Superior temporal gyrus (tissue), 1 donor: ENCODE measurements around the gene RAPGEF4.

Experiments used
- DNase-seq: peaks from one replicate; pipeline ENCODE4 v3.0.0-alpha.2; 2016; ENCODE audit errors: extremely low spot score

The RAPGEF4 gene

DNA sequence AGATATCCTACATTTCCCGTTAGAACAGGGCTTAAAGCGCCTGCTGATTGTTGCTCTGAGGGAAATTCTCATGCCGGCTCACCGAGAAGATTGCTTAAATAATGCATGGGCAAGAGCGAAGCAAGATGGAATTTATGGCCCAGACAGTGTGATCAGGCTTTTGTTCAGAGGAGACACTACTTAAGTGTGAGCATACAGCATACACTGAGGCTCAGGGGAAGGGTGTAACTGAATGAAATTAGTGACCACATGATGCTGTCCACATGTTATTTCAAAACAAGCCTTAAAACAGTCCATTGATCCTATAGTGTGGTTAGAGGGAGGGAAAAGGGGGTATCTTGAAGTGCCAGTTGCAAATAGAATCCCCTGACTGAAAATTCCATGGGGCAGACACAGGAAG, 125.5 kb downstream of the RAPGEF4 start:
- DNase-seq: no peak

GRCh38 chr2:172861656-172862476, 126.2 kb downstream of the RAPGEF4 start:
- DNase-seq: no peak

DNA sequence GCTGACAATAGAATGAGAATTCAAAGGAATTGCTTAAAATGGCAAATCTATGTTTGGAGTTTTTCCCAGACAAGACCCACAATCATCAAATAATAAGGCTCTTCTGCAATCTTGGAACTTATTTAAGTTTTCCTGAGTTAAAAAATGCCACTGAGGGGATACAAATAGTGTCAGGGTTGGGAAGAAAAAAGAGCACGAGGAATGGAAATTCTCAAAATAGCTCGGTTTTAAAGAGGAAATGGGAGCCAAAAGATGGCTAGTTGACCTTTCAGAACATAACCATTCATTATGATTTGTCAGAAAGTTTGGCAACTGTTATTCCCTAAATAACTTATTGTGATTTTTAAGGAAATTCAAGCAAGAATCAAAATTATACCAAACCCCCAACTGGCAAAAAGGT, 127.7 kb downstream of the RAPGEF4 start:
- DNase-seq: no peak

DNA sequence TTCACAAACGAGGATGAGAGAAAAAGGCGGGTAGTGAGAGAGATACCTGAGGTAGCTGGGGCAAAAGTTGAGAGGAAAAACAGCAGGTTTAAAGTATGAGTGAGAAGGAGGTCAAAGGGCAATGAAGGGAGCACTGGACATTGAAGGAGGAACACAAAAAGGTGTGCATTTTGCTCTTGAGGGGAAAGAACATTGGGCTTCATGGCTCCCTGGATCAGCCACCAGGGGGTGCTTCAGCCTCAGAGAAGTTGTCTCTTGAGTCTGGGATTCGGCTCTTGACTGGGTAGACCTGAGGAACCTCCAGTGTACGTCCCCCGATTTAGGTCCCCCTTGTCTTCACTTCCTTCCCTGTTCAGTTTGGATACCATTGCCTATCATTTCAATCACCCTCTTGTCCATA, 128.5 kb downstream of the RAPGEF4 start:
- DNase-seq: peak; percentile 59

GRCh38 chr2:172865422-172865821, 129.8 kb downstream of the RAPGEF4 start:
- no peak for DNase-seq

DNA sequence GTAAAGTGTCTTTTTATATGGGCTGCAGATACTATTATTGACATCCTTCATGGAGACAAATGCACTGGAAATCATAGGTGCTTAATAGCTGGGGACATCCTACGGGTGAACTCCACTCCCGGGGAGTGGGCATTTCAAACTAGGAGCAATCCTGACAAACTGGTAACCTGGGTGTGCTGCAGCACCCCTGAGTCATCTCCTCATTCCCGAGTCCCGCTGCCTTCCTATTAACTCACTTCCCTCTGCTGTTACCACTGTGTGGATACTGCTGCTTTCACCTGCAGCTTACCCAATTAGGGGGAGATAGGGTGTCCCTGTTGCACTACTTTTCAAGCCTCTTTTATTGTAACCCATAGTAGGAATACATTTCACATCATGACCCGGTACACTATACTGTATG, 134.2 kb downstream of the RAPGEF4 start:
- DNase-seq: no peak

DNA sequence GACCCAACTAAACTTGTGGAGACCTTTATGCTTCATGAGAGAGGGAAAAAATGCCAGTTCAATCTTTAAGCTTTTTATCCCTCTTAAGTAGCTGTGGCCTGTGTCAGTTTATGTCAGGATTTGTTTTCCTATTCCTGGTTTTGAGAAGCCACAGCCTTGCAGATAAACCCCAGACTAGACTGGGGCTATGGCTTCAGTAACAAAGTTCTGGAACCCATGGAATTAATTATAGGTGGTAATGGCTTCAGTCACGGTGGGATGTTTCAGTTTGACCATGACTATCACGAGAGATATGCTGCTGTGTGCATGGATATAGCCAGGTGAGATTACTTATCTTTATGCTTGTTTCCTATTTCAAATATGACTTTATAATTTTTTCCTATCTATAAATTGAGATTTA, 134.8 kb downstream of the RAPGEF4 start:
- no peak for DNase-seq

GRCh38 chr2:172877826-172878225, 142.2 kb downstream of the RAPGEF4 start:
- no peak for DNase-seq

- DNase-seq: no peak
These were observed 142.6 kb downstream of the RAPGEF4 start for GRCh38 chr2:172878260-172878659.

- no peak for DNase-seq
These were observed 148.7 kb downstream of the RAPGEF4 start for GRCh38 chr2:172884336-172884735.

GRCh38 chr2:172885996-172886395, 150.4 kb downstream of the RAPGEF4 start:
- DNase-seq: no peak

DNA sequence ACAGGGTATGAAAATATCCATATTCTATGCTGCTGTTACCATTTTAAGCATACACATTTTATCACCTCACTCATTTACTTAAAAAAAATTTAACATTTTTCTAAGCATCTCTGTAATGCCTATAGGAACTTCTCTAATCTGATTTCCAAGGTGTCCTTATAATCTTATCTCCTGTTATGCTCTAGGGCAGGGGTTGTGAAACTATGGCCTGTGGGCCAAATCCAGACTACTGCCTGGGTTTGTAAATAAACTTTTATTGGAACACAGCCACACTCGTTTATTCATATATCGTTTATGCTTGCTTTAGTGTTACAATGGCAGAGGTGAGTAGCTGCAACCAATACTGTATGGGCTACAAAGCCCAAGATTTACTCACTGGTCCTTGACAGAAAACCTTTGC, 151.6 kb downstream of the RAPGEF4 start:
- DNase-seq: no peak

DNA sequence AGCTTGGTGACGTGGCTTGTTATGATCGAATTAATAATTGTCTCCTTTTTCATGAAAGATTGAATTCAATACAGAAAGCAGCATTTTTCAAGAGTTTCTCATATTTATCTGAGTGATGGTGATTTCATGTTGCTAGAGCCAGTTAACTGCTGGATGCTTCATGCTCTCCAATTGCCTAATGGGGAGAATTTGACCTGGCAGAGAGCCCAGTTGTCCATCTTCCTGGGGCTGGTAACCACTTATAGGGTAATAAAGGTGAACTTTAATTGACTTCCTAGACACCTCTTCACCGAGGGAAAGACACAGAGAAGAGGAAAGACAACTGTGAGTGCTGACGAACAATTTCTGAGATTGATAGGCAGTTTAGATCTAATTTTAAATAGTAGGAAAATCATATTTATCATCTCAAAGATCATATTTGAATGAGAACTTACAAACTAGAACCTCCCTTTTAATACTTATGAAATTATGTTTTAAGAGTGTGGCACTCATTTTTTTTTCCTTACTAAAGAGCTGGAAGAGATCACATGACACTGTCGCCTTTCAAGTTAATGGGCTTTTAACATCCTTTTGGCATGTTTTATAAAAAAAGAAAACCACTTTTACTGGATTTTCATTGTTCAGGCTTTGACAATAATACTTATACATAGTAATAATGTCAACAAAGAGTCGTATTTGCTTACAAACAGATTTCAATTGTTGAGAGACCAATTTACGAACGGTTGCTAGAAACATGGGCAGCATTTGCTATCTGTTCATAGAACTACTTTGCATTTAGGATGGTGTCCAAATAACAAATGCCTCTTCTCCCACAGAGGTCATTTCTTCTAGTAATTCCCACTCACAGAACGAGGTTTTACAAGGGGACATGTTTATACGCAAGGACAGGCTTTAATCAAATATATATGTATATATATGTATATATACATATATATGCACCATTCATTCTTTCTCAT, 153.3 kb downstream of the RAPGEF4 start:
- no peak for DNase-seq

- peak; percentile 61 for DNase-seq
These were observed 154.3 kb downstream of the RAPGEF4 start for GRCh38 chr2:172889768-172890430.

DNA sequence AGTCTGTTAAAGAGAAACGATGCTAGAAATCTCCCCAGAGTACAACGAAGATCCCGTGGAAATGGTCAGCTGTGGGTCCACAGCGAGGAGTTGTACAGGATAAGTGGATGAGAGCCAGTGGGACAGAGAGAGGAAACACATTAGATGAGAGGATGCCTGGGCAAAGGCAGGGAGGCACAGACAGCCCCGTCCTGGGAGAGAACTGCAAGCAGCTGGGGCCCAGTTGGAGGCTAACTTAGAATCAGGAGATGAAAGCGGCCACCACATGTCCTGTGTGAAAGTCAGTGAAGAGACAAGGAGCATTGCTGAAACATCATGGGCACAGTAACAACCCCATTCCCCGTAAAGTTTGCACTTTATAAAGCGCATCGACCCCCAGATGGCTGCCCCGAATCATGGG, 157.5 kb downstream of the RAPGEF4 start:
- no peak for DNase-seq

DNA sequence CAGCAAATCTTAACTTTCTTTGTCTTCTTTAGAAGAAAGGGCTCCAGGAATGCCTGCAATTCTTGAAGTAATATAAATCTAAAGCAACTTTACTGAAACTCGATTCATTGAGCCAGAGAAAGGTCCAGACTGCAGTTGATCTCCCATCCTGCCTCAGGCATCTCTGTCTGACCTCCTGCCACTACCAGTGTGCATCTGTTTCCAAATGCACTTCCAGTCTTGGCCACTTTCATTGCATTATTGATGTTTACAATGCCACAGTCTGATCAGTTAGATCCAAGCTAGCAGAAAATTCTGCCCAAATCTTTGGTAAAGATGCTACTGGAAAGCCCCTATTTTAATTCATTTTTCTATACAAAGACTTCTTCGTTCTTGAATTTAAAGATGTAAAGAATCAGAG, 158.0 kb downstream of the RAPGEF4 start:
- no peak for DNase-seq

DNA sequence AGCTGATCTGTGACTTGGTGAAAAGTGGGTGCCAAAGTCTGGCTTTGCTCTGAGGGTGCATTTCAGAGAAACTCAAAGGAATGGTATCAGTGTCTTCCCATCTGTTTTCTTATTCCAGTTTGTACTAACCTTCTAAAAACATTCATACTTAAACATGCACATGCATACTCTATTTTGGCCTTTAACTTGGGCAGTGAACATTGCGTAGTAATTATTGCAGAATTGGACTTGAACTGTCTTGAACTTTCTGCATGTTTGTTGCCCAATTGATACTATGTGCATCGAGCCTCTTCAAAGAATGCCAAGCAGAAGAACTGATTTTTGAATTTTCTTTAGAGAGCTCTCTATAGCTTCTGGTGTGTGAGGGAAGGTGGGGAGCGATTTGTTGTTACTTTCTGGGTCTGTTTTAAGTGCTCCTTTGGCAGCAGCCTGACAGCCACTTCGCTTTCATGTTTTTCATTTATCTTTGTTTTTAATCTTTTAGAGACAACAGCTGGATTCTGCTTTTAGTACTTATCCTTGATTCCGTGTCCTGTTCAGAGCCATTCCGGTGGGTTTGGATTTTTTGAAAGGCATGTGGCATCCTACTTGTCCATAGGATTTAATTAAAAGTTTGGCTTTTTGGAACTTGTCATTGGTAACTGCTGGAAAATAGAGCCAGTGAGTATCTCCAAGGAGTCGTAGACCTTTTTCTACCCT, 159.2 kb downstream of the RAPGEF4 start:
- DNase-seq: no peak

- DNase-seq: no peak
These were observed 161.0 kb downstream of the RAPGEF4 start for GRCh38 chr2:172896661-172897081.

- no peak for DNase-seq
These were observed 165.2 kb downstream of the RAPGEF4 start for GRCh38 chr2:172900871-172901270.

- no peak for DNase-seq
These were observed 166.3 kb downstream of the RAPGEF4 start for GRCh38 chr2:172901913-172902312.

DNA sequence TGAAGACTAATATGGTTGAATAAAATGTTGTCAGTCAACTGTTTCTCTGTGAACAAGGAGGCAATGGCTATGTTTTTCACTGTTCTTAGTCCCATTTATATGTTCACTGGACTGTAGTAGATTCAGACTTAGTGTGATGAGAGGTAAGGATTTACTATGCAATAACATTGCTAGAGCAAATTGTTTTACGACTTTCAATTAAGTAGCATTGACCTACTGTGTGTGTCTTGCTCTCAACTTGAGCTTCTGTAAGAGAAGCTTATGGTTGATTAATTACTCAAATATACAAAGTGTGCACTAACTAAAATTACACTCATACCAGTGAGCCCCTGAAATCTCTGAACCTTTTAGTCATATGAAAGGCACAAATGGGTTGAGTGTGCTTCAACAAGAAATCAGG, 168.6 kb downstream of the RAPGEF4 start:
- DNase-seq: no peak
